Stimulated activated effector memory CD8-positive, alpha-beta T cell treated with anti-CD3 and anti-CD28 coated beads, Interleukin-12 subunit alpha, Interleukin-12 subunit beta, amount 100 ng/mL, for 72 hours (primary cell): ENCODE data around the gene CLEC4D.
"Not testable (repeated sequence)": the region's sequence is repeated elsewhere in the genome, so short reads cannot be mapped to it uniquely, and the experiment has no call there.

Source experiments
- ATAC-seq: fragments of 150-1000 bp; cut with Tn5 transposase; 2 replicates; pipeline ENCODE4 v1.10.0; 2021
- DNase-seq, 2 donors: peaks; one replicate each; pipeline ENCODE4 v3.0.0; 2021 to 2022; ENCODE audit warnings: low spot score in 2 of 2
- H3K27ac Mint-ChIP-seq: one replicate; pipeline ENCODE4 v1.8.0; 2022; ENCODE audit warnings: mild to moderate bottlenecking, mixed read lengths
- H3K36me3 Mint-ChIP-seq: one replicate; pipeline ENCODE4 v1.8.0; 2022; ENCODE audit warnings: mild to moderate bottlenecking, mixed read lengths
- H3K4me1 Mint-ChIP-seq: one replicate; pipeline ENCODE4 v1.8.0; 2022; ENCODE audit warnings: mixed read lengths
- H3K4me3 Mint-ChIP-seq: one replicate; pipeline ENCODE4 v1.8.0; 2022; ENCODE audit warnings: mild to moderate bottlenecking, mixed read lengths
- H3K9me3 Mint-ChIP-seq: one replicate; pipeline ENCODE4 v1.8.0; 2022; ENCODE audit warnings: mixed read lengths

The CLEC4D gene

GRCh38 chr12:8508223-8508622 lies 5.1 kb upstream of the CLEC4D start:
- DNase-seq (no peak), ATAC-seq (no peak)
- H3K9me3 Mint-ChIP-seq, result no peaks in the 10 kb centered on the region
- no peaks in the 10 kb centered on the region for H3K36me3 Mint-ChIP-seq
- H3K4me1 Mint-ChIP-seq, result peaks cover 8% of the 10 kb centered on the region
- H3K4me3 Mint-ChIP-seq, result no peak overlapping the region
- H3K27ac Mint-ChIP-seq, result no peak overlapping the region

GRCh38 chr12:8508910-8509841 lies 4.1 kb upstream of the CLEC4D start:
- no peak overlapping the region for H3K4me3 Mint-ChIP-seq
- H3K4me1 Mint-ChIP-seq, result peaks cover 8% of the 10 kb centered on the region
- no peaks in the 10 kb centered on the region for H3K36me3 Mint-ChIP-seq
- DNase-seq (no peak), ATAC-seq (no peak)
- H3K9me3 Mint-ChIP-seq, result no peaks in the 10 kb centered on the region
- no peak overlapping the region for H3K27ac Mint-ChIP-seq

- DNase-seq (no peak), ATAC-seq (no peak)
- Mint-ChIP-seq H3K27ac (no peak overlapping the region), H3K9me3 (no peaks in the 10 kb centered on the region), H3K4me1 (no peaks in the 10 kb centered on the region), H3K36me3 (no peaks in the 10 kb centered on the region), H3K4me3 (no peak overlapping the region)
Observed at GRCh38 chr12:8517971-8518370, 4.7 kb downstream of the CLEC4D start.

- ATAC-seq (no peak), DNase-seq (no peak)
- Mint-ChIP-seq H3K4me1 (no peaks in the 10 kb centered on the region), H3K4me3 (no peak overlapping the region), H3K36me3 (no peaks in the 10 kb centered on the region), H3K27ac (no peak overlapping the region), H3K9me3 (no peaks in the 10 kb centered on the region)
Observed at GRCh38 chr12:8519171-8519570, 5.9 kb downstream of the CLEC4D start.

GRCh38 chr12:8527250-8528130 lies 14.2 kb downstream of the CLEC4D start:
- DNase-seq, result no peak
- H3K4me3 Mint-ChIP-seq, result no peak overlapping the region

GRCh38 chr12:8532045-8532444 lies 18.7 kb downstream of the CLEC4D start:
- ATAC-seq, result no peak
- H3K27ac Mint-ChIP-seq, result no peak overlapping the region

More at GRCh38 chr12:8527250-8528130, 14.2 kb downstream of the CLEC4D start:
- ATAC-seq, result no peak
- Mint-ChIP-seq H3K9me3 (peaks cover 6% of the 10 kb centered on the region), H3K4me1 (no peaks in the 10 kb centered on the region), H3K27ac (no peak overlapping the region), H3K36me3 (no peaks in the 10 kb centered on the region)

GRCh38 chr12:8537820-8538219 lies 24.5 kb downstream of the CLEC4D start:
- ATAC-seq, H3K9me3 Mint-ChIP-seq, H3K36me3 Mint-ChIP-seq, H3K4me3 Mint-ChIP-seq, H3K27ac Mint-ChIP-seq, DNase-seq, H3K4me1 Mint-ChIP-seq: not testable (repeated sequence)

More at GRCh38 chr12:8532045-8532444, 18.7 kb downstream of the CLEC4D start:
- H3K9me3 Mint-ChIP-seq, result no peaks in the 10 kb centered on the region
- H3K4me1 Mint-ChIP-seq, result no peaks in the 10 kb centered on the region
- no peaks in the 10 kb centered on the region for H3K36me3 Mint-ChIP-seq
- DNase-seq, result no peak
- H3K4me3 Mint-ChIP-seq, result no peak overlapping the region

GRCh38 chr12:8540831-8541230 lies 27.5 kb downstream of the CLEC4D start, which contains the start of gene CLEC4E:
TSS of gene CLEC4E (minus strand) at chr12:8540905. CDS start at chr12:8540797, 108 bp downstream.
- H3K36me3 Mint-ChIP-seq, H3K4me3 Mint-ChIP-seq, DNase-seq, ATAC-seq, H3K9me3 Mint-ChIP-seq, H3K4me1 Mint-ChIP-seq, H3K27ac Mint-ChIP-seq: not testable (repeated sequence)

- Mint-ChIP-seq H3K4me1 (peaks cover 6% of the 10 kb centered on the region), H3K27ac (no peak overlapping the region), H3K36me3 (no peaks in the 10 kb centered on the region), H3K9me3 (peaks cover 2% of the 10 kb centered on the region), H3K4me3 (no peak overlapping the region)
- ATAC-seq (no peak), DNase-seq (no peak)
Observed at GRCh38 chr12:8541562-8541961, 28.3 kb downstream of the CLEC4D start.

GRCh38 chr12:8544295-8544694 lies 31.0 kb downstream of the CLEC4D start:
- Mint-ChIP-seq H3K9me3 (peaks cover 2% of the 10 kb centered on the region), H3K4me3 (no peak overlapping the region), H3K4me1 (peaks cover 6% of the 10 kb centered on the region)

GRCh38 chr12:8546591-8546990 lies 33.3 kb downstream of the CLEC4D start:
- H3K9me3 Mint-ChIP-seq, result peaks cover 1% of the 10 kb centered on the region
- DNase-seq (no peak), ATAC-seq (no peak)
- no peaks in the 10 kb centered on the region for H3K36me3 Mint-ChIP-seq
- H3K4me1 Mint-ChIP-seq, result peaks cover 3% of the 10 kb centered on the region
- H3K27ac Mint-ChIP-seq, result no peak overlapping the region
- no peak overlapping the region for H3K4me3 Mint-ChIP-seq

More at GRCh38 chr12:8544295-8544694, 31.0 kb downstream of the CLEC4D start:
- ATAC-seq (peak; percentile 69), DNase-seq (peak; percentile 66 to 84)
- Mint-ChIP-seq H3K27ac (no peak overlapping the region), H3K36me3 (no peaks in the 10 kb centered on the region)

- Mint-ChIP-seq H3K4me3 (no peak overlapping the region), H3K27ac (no peak overlapping the region), H3K36me3 (no peaks in the 10 kb centered on the region), H3K4me1 (no peaks in the 10 kb centered on the region), H3K9me3 (no peaks in the 10 kb centered on the region)
- DNase-seq (no peak), ATAC-seq (no peak)
Observed at GRCh38 chr12:8547645-8548044, 34.3 kb downstream of the CLEC4D start.

- H3K4me1 Mint-ChIP-seq, result no peaks in the 10 kb centered on the region
- no peaks in the 10 kb centered on the region for H3K9me3 Mint-ChIP-seq
- H3K36me3 Mint-ChIP-seq, result no peaks in the 10 kb centered on the region
- no peak overlapping the region for H3K4me3 Mint-ChIP-seq
- peak; percentile 57 for ATAC-seq
- no peak for DNase-seq
- H3K27ac Mint-ChIP-seq, result no peak overlapping the region
Observed at GRCh38 chr12:8548192-8548591, 34.9 kb downstream of the CLEC4D start.

- Mint-ChIP-seq H3K4me1 (no peaks in the 10 kb centered on the region), H3K36me3 (no peaks in the 10 kb centered on the region), H3K4me3 (no peak overlapping the region), H3K27ac (no peak overlapping the region), H3K9me3 (no peaks in the 10 kb centered on the region)
- DNase-seq (no peak), ATAC-seq (no peak)
Observed at GRCh38 chr12:8549381-8549780, 36.1 kb downstream of the CLEC4D start.

- Mint-ChIP-seq H3K4me1 (no peaks in the 10 kb centered on the region), H3K9me3 (no peaks in the 10 kb centered on the region), H3K27ac (no peak overlapping the region), H3K4me3 (no peak overlapping the region), H3K36me3 (no peaks in the 10 kb centered on the region)
- DNase-seq (no peak), ATAC-seq (no peak)
Observed at GRCh38 chr12:8553088-8553627, 39.9 kb downstream of the CLEC4D start.
